GM20000 (cell line): ENCODE measurements around the gene AXIN1.
"Not testable (repeated sequence)": the region's sequence is repeated elsewhere in the genome, so short reads cannot be mapped to it uniquely, and the experiment has no call there.

ENCODE experiments used
- DNase-seq: peaks from one replicate; pipeline ENCODE4 v3.0.0; 2012; ENCODE audit warnings: low spot score
- CTCF ChIP-seq: IDR thresholded peaks from 2 replicates; pipeline ENCODE4 v1.5.1; 2012; ENCODE audit warnings: mild to moderate bottlenecking, control low read depth; ENCODE audit errors: extremely low read depth, missing control alignments

Gene AXIN1

GRCh38 chr16:340370-341091 lies 12.0 kb downstream of the AXIN1 start:
- TF ChIP-seq CTCF = no peak

GRCh38 chr16:339680-340079 lies 12.8 kb downstream of the AXIN1 start:
- DNase-seq = no peak
- no peak for TF ChIP-seq CTCF

More at GRCh38 chr16:340370-341091, 12.0 kb downstream of the AXIN1 start:
- DNase-seq = no peak

- no peak for TF ChIP-seq CTCF
- no peak for DNase-seq
Measured at GRCh38 chr16:337975-338575, 14.4 kb downstream of the AXIN1 start.

GRCh38 chr16:337437-337836 lies 15.1 kb downstream of the AXIN1 start:
- no peak for DNase-seq
- TF ChIP-seq CTCF = no peak

- no peak for TF ChIP-seq CTCF
- no peak for DNase-seq
Measured at GRCh38 chr16:336269-336668, 16.3 kb downstream of the AXIN1 start.

GRCh38 chr16:334861-335632 lies 17.5 kb downstream of the AXIN1 start:
- not testable (repeated sequence) for DNase-seq

- not testable (repeated sequence) for DNase-seq
Measured at GRCh38 chr16:334164-334832, 18.2 kb downstream of the AXIN1 start.
